OCI-LY1 (cell line): Measurements from ENCODE around the gene PIK3CA.

Source experiments
- H2AFZ ChIP-seq: fragments of 200-600 bp; sonication (generic), shearing (Covaris generic); 2 replicates; pipeline ENCODE4 v1.6.0; 2014; ENCODE audit warnings: antibody characterized with exemption, mild to moderate bottlenecking, low read length
- H3F3A ChIP-seq: fragments of 200-600 bp; sonication (generic), shearing (Covaris generic); 2 replicates; pipeline ENCODE4 v1.6.0; 2014; ENCODE audit warnings: mild to moderate bottlenecking, antibody characterized with exemption, low read length, moderate library complexity; ENCODE audit not compliant: insufficient read depth
- H3K27ac ChIP-seq: fragments of 200-600 bp; sonication (generic); 2 replicates; pipeline ENCODE4 v1.5.1; 2014; ENCODE audit warnings: low read length, mixed run types, mild to moderate bottlenecking, low read depth; ENCODE audit not compliant: poor library complexity, severe bottlenecking
- H3K27me3 ChIP-seq: fragments of 200-600 bp; sonication (generic); 2 replicates; pipeline ENCODE4 v1.6.0; 2014; ENCODE audit warnings: antibody characterized with exemption, mild to moderate bottlenecking, low read length, moderate library complexity; ENCODE audit not compliant: insufficient read depth
- H3K36me3 ChIP-seq: fragments of 200-600 bp; sonication (generic); 2 replicates; pipeline ENCODE4 v1.6.1; 2014; ENCODE audit warnings: mild to moderate bottlenecking, antibody characterized with exemption, low read length, moderate library complexity, mixed read lengths; ENCODE audit not compliant: insufficient read depth
- H3K4me1 ChIP-seq: fragments of 200-600 bp; sonication (generic); 2 replicates; pipeline ENCODE4 v1.5.1; 2014; ENCODE audit warnings: mild to moderate bottlenecking, low read length, moderate library complexity; ENCODE audit not compliant: insufficient read depth, severe bottlenecking
- H3K4me2 ChIP-seq: fragments of 200-600 bp; sonication (generic), shearing (Covaris generic); 2 replicates; pipeline ENCODE4 v1.6.1; 2014; ENCODE audit warnings: low read length
- H3K4me3 ChIP-seq: fragments of 200-600 bp; sonication (generic); 2 replicates; pipeline ENCODE4 v1.5.1; 2014; ENCODE audit warnings: low read length, low read depth, mild to moderate bottlenecking, mixed read lengths; ENCODE audit not compliant: poor library complexity, severe bottlenecking
- H3K79me2 ChIP-seq: fragments of 200-600 bp; shearing (Covaris generic); 2 replicates; pipeline ENCODE4 v1.6.1; 2016; ENCODE audit warnings: mixed run types, low read length, mixed read lengths; ENCODE audit not compliant: insufficient read depth
- H3K9ac ChIP-seq: fragments of 200-600 bp; sonication (generic), shearing (Covaris generic); 2 replicates; pipeline ENCODE4 v1.6.1; 2014; ENCODE audit warnings: mild to moderate bottlenecking, low read length, mixed read lengths
- H3K9me2 ChIP-seq: fragments of 200-600 bp; sonication (generic), shearing (Covaris generic); 2 replicates; pipeline ENCODE4 v1.6.1; 2014; ENCODE audit warnings: low read depth, mild to moderate bottlenecking, low read length, mixed read lengths
- H3K9me3 ChIP-seq: fragments of 200-600 bp; shearing (Covaris generic); 2 replicates; pipeline ENCODE4 v1.6.1; 2014; ENCODE audit warnings: low read length, mixed read lengths
- H4K20me1 ChIP-seq: fragments of 200-600 bp; sonication (generic), shearing (Covaris generic); 2 replicates; pipeline ENCODE4 v1.6.0; 2016; ENCODE audit warnings: mild to moderate bottlenecking, low read length; ENCODE audit not compliant: insufficient read depth
- EZH2 ChIP-seq: fragments of 200-600 bp; sonication (generic), shearing (Covaris generic); IDR thresholded peaks from 2 replicates; pipeline ENCODE4 v1.8.0; 2017; ENCODE audit warnings: borderline replicate concordance, mixed run types, mild to moderate bottlenecking, antibody characterized with exemption, low read length, moderate library complexity, mixed read lengths
- TF ChIP-seq, protein P1 (sequence below): fragments of 200-600 bp; sonication (generic), shearing (Covaris generic); IDR thresholded peaks from 2 replicates; pipeline ENCODE4 v1.5.1; 2017; ENCODE audit warnings: mild to moderate bottlenecking, antibody characterized with exemption, low read length, moderate library complexity, mixed read lengths

PIK3CA gene

DNA sequence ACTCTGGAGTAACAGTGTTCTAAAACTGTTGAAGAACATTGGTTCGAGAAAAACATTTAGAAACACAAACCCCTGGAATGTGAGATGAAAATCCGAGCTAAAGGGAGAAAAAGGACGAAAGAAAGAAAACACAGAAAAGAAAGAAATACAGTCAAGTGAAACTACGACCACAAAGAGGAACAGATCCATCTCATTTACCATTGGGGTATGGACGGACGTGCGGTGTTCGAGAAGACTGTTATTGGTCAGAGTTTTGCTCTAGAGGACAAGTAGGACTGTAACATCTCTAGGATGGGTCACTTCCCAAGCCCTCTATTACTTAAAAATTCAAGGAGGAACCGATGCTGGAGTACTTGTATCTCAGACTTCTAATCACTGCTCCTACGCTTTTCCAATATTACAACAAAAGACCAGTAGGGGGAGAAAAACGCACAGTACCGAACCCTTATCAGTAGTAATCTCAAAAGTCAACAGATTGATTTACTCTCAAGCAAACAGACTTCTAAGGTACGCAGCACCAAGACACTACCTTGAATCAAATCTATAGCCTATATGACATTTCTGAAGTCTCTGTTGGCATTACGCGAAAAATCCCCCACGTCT is 1.1 kb upstream of the PIK3CA start:
- no peaks in the 10 kb centered on the region for H3K9me3 ChIP-seq
- peaks cover 26% of the 10 kb centered on the region for H3K4me1 ChIP-seq
- H3K27ac ChIP-seq: peak overlapping the region; percentile 70
- peak overlapping the region; percentile 78 for H3K4me3 ChIP-seq
- H3K9ac ChIP-seq: peak overlapping the region; percentile 82
- TF ChIP-seq EZH2: no peak
- TF ChIP-seq, protein P1, sequence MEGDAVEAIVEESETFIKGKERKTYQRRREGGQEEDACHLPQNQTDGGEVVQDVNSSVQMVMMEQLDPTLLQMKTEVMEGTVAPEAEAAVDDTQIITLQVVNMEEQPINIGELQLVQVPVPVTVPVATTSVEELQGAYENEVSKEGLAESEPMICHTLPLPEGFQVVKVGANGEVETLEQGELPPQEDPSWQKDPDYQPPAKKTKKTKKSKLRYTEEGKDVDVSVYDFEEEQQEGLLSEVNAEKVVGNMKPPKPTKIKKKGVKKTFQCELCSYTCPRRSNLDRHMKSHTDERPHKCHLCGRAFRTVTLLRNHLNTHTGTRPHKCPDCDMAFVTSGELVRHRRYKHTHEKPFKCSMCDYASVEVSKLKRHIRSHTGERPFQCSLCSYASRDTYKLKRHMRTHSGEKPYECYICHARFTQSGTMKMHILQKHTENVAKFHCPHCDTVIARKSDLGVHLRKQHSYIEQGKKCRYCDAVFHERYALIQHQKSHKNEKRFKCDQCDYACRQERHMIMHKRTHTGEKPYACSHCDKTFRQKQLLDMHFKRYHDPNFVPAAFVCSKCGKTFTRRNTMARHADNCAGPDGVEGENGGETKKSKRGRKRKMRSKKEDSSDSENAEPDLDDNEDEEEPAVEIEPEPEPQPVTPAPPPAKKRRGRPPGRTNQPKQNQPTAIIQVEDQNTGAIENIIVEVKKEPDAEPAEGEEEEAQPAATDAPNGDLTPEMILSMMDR: peak; percentile 98
- peak overlapping the region; percentile 74 for H2AFZ ChIP-seq
- peak overlapping the region; percentile 94 for H3K4me2 ChIP-seq
- H3K79me2 ChIP-seq: peaks cover 30% of the 10 kb centered on the region
- H3K9me2 ChIP-seq: no peaks in the 10 kb centered on the region
- no peaks in the 10 kb centered on the region for H4K20me1 ChIP-seq
- no peaks in the 10 kb centered on the region for H3K27me3 ChIP-seq
- H3K36me3 ChIP-seq: no peaks in the 10 kb centered on the region
- no peaks in the 10 kb centered on the region for H3F3A ChIP-seq

DNA sequence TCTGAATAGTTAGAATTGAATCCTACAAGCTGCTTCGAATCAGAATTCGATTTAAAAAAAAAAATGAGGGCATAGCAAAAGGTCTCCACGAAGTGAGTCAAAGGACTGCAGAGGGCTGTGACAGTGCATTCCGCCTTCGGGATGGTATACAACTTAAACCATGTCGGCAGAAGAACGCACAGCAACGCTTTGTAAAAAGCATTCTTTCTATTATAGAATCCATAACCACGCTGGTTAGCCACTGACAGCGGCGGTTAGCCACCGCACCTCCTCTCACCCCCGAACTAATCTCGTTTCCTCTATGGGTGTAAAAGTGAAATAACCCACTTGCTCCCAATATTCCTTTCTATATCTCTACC is 664 bp upstream of the PIK3CA start:
- no peaks in the 10 kb centered on the region for H3F3A ChIP-seq
- H3K4me2 ChIP-seq: peak overlapping the region; percentile 94
- H3K4me1 ChIP-seq: peaks cover 29% of the 10 kb centered on the region
- no peaks in the 10 kb centered on the region for H4K20me1 ChIP-seq
- TF ChIP-seq, protein P1: peak; percentile 50
- TF ChIP-seq EZH2: no peak
- H3K27ac ChIP-seq: peak overlapping the region; percentile 70
- H3K27me3 ChIP-seq: no peaks in the 10 kb centered on the region
- no peaks in the 10 kb centered on the region for H3K9me3 ChIP-seq
- H3K9me2 ChIP-seq: no peaks in the 10 kb centered on the region
- no peaks in the 10 kb centered on the region for H3K36me3 ChIP-seq
- peak overlapping the region; percentile 74 for H2AFZ ChIP-seq
- peaks cover 35% of the 10 kb centered on the region for H3K79me2 ChIP-seq
- H3K9ac ChIP-seq: peak overlapping the region; percentile 82
- peak overlapping the region; percentile 78 for H3K4me3 ChIP-seq

DNA sequence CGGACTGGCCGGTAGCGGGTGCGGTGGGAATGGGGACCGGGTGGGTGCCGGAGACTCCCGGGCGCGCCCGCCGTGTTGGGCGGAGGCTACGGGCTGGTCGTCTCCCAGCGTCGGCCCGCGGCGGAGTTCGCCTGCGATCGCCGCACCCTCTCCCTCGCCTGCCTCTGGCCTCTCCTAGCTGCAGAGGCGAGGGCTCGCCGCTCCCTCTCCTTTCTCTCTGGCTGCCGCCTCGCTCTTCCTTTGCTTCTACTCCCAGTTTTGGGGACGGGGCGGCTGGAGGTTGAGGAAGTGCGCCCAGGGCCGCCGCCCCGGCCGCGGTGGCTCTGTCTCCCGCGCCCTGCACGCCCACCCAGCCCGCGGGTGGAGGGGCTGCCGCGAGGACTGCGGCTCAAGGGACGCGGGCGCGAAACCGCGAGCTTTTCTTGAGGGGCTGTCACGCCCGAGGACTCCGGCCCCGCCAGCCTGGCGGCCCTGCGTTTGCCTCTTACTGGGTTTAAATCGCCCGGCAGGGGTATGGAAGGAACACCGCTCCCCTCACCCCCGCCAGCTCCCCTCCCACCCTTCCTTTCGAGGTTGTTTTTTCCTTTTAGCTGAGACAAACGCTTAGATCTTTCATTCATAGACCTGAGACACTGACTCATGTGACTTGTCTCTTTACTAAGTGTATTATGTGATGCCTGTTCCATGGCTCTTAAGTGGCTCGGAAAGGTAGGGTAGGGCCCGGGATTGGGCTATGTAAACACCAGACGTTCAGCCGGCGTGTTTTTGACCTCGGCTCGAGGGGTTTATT is 654 bp downstream of the PIK3CA start:
- Histone ChIP-seq H3K4me1 (peaks cover 31% of the 10 kb centered on the region), H3K27ac (peak overlapping the region; percentile 70), H3F3A (no peaks in the 10 kb centered on the region), H2AFZ (no peak overlapping the region), H3K9me3 (no peaks in the 10 kb centered on the region), H3K9ac (peak overlapping the region; percentile 82), H3K36me3 (no peaks in the 10 kb centered on the region), H3K4me2 (peak overlapping the region; percentile 95), H3K4me3 (peak overlapping the region; percentile 78), H3K79me2 (peaks cover 48% of the 10 kb centered on the region), H3K27me3 (no peaks in the 10 kb centered on the region), H4K20me1 (no peaks in the 10 kb centered on the region), H3K9me2 (no peaks in the 10 kb centered on the region)
- TF ChIP-seq EZH2: no peak
- TF ChIP-seq, protein P1: no peak
